Measurements from ENCODE around the gene CENPS.
"Not testable (repeated sequence)": the region's sequence is repeated elsewhere in the genome, so short reads cannot be mapped to it uniquely, and the experiment has no call there.

The CENPS gene

GRCh38 chr1:10421637-10422036, 8.6 kb upstream of the CENPS start:
- no peak for FAIRE-seq

GRCh38 chr1:10424034-10424433, 6.2 kb upstream of the CENPS start:
- FAIRE-seq: no peak

- FAIRE-seq: no peak
Observed at GRCh38 chr1:10424651-10425050, 5.6 kb upstream of the CENPS start.

GRCh38 chr1:10425826-10426534, 4.3 kb upstream of the CENPS start:
- FAIRE-seq: not testable (repeated sequence)

- not testable (repeated sequence) for FAIRE-seq
Observed at GRCh38 chr1:10426535-10426848, 3.7 kb upstream of the CENPS start.

GRCh38 chr1:10428984-10429383, 1.2 kb upstream of the CENPS start:
- FAIRE-seq: no peak

- FAIRE-seq: no peak
Observed at GRCh38 chr1:10429868-10430215, 391 bp upstream of the CENPS start.

- FAIRE-seq: no peak
Observed at GRCh38 chr1:10431070-10431730, 967 bp downstream of the CENPS start.

- no peak for FAIRE-seq
Observed at GRCh38 chr1:10432910-10433700, 2.9 kb downstream of the CENPS start.

- no peak for FAIRE-seq
Observed at GRCh38 chr1:10433790-10434189, 3.6 kb downstream of the CENPS start.

- no peak for FAIRE-seq
Observed at GRCh38 chr1:10434590-10434989, 4.4 kb downstream of the CENPS start.

GRCh38 chr1:10437052-10437451, 6.8 kb downstream of the CENPS start:
- no peak for FAIRE-seq

GRCh38 chr1:10438677-10439163, 8.5 kb downstream of the CENPS start:
- no peak for FAIRE-seq

- no peak for FAIRE-seq
Observed at GRCh38 chr1:10440305-10440704, 10.1 kb downstream of the CENPS start.

GRCh38 chr1:10440794-10441193, 10.6 kb downstream of the CENPS start:
- FAIRE-seq: no peak

- FAIRE-seq: no peak
Observed at GRCh38 chr1:10444248-10444647, 14.0 kb downstream of the CENPS start.

- no peak for FAIRE-seq
Observed at GRCh38 chr1:10444795-10445397, 14.7 kb downstream of the CENPS start.

- no peak for FAIRE-seq
Observed at GRCh38 chr1:10446790-10447422, 16.7 kb downstream of the CENPS start.

GRCh38 chr1:10449751-10450150, 19.5 kb downstream of the CENPS start, which contains the start of gene CORT:
CORT (plus strand) TSS chr1:10450031; CDS start chr1:10450224, 193 bp downstream.
- FAIRE-seq: no peak

GRCh38 chr1:10450156-10450814, 20.1 kb downstream of the CENPS start:
- no peak for FAIRE-seq

GRCh38 chr1:10450836-10451235, 20.6 kb downstream of the CENPS start:
- FAIRE-seq: no peak

- FAIRE-seq: no peak
Observed at GRCh38 chr1:10451287-10451686, 21.1 kb downstream of the CENPS start.

All from islet of Langerhans (tissue), 1 donor.